ENCODE data around the gene RNF144A. TPM values are rescaled to one million over a fixed set of nuclear protein-coding genes. Genes with fewer than 3 reads are reported as not detected.

RNF144A gene
- polyA plus RNA-seq, 3 donors from 2014 or later, result 6.4 to 9.1 (median 7.7) TPM

DNA sequence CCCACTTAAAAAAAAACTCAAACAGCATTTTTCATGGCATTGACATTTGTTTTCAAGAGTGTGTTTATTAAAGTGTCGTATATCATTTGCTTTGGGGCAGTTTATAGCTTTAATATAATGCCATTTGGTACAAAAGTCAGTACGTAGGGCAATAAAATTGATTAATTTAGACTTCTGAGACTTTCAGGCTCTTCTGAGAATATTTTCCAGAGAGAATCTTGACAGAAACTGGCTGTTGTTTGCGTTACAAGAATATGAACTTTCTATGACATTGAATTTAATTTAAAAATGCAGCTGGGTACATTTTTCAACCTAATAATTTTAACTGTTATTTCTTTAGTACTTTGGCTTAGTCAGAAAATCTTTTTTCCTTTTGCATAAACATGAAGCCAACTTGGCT, 98.9 kb downstream of the RNF144A start:
- Mint-ChIP-seq H3K4me3 (no peak overlapping the region), H3K27me3 (ENCODE audit: low read depth in 3 of 3) (peaks cover 0 to 2% (median 0%) of the 10 kb centered on the region in 3 donors), H3K4me1 (peaks cover 14 to 15% of the 10 kb centered on the region in 2 donors), H3K27ac (no peak overlapping the region), H3K36me3 (peaks cover 3 to 9% (median 8%) of the 10 kb centered on the region in 3 donors), H3K9me3 (no peaks in the 10 kb centered on the region)
- no peak for DNase-seq

DNA sequence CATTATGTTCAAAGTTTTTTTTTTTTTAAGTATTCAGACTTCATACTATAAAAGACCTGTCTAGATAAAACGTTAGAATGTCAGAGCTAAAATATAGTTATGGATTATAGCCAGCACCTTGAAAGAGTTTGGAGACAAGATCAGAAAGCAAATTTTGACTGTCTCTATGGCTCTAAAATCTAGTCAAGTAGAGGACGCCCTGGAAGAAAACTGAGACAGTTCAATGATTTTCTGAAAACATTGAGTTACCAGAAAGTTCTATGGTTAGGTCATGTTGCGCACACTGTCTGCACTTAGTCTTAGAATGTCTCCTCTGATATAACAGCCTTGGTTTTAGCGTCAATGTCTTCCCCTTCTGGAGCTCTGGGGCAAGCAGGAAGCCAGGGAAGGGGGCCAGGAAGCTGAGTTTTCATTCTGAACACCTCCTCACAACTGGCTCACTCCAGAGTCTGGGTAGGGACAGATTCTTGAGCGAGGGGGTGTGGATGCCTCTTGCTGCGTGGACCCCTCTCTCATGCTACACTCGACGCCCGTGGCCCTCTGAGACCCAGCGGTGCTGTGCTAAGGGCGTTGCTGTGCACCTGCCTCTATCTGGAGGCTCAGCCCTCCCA, 99.5 kb downstream of the RNF144A start:
- Mint-ChIP-seq H3K27me3 (ENCODE audit: low read depth in 3 of 3) (peaks cover 0 to 2% (median 0%) of the 10 kb centered on the region in 3 donors), H3K27ac (no peak overlapping the region), H3K36me3 (peaks cover 3 to 14% (median 14%) of the 10 kb centered on the region in 3 donors), H3K9me3 (no peaks in the 10 kb centered on the region), H3K4me3 (no peak overlapping the region), H3K4me1 (peaks cover 14 to 15% of the 10 kb centered on the region in 2 donors)
- DNase-seq, result no peak

DNA sequence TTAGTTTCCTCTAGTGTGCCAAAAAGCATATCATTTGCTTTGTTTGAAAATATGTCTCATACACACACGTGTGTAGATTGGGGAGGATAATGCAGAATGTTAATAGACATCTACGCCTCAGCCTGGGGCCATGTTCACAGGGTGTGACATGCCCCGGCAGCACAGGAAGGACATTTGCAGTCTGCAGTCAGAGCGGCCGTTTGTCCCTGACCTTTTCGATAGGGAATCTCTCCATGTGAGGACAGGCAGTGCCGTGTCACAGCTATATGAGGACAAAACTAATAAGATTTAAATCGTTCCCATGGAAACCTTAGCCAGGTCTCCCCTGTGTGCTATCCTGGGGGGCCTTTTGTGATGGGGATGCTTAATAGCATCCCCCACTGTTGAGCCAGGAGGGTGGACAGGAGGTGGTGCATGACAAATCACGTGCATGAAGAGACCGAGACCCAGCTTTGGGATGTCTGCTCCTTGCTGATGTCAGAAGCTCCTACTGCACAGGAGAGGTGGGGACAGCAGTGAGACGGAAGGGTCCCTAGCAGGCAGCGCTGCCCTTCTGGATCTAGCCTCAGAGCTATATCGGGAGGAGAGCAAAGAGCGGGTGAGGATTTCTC, 100.6 kb downstream of the RNF144A start:
- Mint-ChIP-seq H3K27ac (no peak overlapping the region), H3K36me3 (peaks cover 9 to 21% (median 15%) of the 10 kb centered on the region in 3 donors), H3K9me3 (no peaks in the 10 kb centered on the region), H3K4me3 (no peak overlapping the region), H3K27me3 (ENCODE audit: low read depth in 3 of 3) (no peaks in the 10 kb centered on the region), H3K4me1 (peaks cover 14 to 15% of the 10 kb centered on the region in 2 donors)
- no peak for DNase-seq

DNA sequence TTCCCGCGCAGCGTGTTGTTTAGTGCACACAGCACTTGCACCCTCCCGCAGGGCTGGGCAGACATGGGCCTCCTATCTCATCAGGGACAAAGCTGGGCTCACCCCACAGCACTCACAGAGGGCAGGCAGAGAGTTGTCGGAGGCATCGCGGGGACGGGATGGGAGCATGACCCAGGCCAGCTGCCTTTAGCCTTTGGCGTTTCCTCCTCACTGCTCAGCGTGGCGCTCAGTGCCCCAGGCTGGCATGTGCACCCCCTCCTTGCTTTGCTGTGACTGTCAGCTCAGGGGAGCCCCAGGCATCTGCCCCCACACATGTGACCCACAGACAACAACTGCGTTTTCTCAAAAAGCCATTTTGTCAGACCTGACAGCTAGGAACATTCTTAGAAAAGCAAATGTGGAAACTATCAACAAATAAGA, 101.1 kb downstream of the RNF144A start:
- Mint-ChIP-seq H3K4me3 (no peak overlapping the region), H3K4me1 (peaks cover 14 to 15% of the 10 kb centered on the region in 2 donors), H3K27me3 (ENCODE audit: low read depth in 3 of 3) (no peaks in the 10 kb centered on the region), H3K27ac (peak overlapping the region in 1 of 6 donors; percentile 22), H3K36me3 (peaks cover 9 to 25% (median 20%) of the 10 kb centered on the region in 3 donors), H3K9me3 (no peaks in the 10 kb centered on the region)
- no peak for DNase-seq

DNA sequence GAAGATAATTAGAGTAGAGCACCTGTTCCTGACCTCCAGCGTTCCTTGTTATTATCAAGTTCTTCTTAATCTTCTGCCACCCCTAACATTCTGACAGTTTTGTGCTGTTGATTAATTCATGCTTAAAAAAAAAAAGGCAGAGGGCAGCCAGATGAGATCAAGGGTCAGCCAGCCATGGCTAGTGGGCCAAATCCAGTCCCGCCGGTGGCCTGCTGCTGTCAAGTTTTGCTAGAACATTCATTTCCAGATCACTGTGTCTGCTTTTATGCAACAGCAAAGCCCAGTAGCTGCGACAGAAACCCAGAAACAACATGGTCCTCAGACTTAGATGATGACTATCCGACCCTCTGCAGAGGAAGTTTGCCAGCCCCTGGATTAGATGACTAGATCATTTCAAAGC, 101.6 kb downstream of the RNF144A start:
- Mint-ChIP-seq H3K4me1 (peaks cover 10 to 12% of the 10 kb centered on the region in 2 donors), H3K9me3 (no peaks in the 10 kb centered on the region), H3K4me3 (no peak overlapping the region), H3K27me3 (ENCODE audit: low read depth in 3 of 3) (no peaks in the 10 kb centered on the region), H3K36me3 (peaks cover 9 to 26% (median 25%) of the 10 kb centered on the region in 3 donors), H3K27ac (no peak overlapping the region)
- DNase-seq, result no peak

DNA sequence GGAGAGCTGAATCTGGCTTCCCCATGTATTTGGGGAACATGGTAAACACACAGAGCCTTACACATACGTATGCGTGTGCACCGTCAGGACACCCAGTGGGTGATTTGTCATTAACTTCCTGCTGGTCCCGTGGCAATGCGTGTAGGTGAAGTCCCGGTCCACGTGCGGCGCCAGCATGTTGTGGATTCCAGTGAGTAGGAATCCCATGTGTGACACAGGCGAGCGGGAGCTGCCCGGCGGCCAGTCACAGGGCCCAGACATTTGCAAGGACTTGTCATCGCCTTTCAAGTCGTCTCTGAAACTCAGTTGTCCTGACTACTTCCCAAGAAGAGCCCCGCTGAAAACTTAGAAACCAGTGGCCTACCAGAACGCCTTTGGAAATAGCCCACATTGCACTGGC, 102.0 kb downstream of the RNF144A start:
- no peaks in the 10 kb centered on the region for H3K27me3 Mint-ChIP-seq (ENCODE audit: low read depth in 3 of 3)
- peaks cover 9 to 26% (median 26%) of the 10 kb centered on the region in 3 donors for H3K36me3 Mint-ChIP-seq
- no peak overlapping the region for H3K4me3 Mint-ChIP-seq
- peaks cover 6 to 8% of the 10 kb centered on the region in 2 donors for H3K4me1 Mint-ChIP-seq
- DNase-seq, result no peak
- no peak overlapping the region for H3K27ac Mint-ChIP-seq
- H3K9me3 Mint-ChIP-seq, result no peaks in the 10 kb centered on the region

DNA sequence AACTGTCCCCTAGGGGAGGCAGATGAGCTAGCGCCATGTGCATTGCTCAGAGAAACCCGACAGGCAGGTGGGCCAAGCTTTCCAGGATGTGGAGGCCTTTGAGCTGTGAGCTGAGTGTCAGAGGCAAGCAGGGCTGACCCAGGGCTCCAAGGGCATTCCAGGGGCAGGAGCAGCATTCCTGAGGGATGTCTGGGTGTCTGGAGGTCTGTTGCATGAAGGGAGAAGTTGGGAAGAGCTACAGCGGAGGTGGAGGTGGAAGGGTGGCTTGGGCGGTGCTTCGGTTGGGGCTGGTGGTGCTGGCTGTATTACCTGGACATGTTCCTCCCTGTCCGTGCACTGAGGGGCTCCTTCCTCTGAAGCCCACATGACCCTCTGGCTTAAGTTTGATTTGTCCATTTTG, 102.8 kb downstream of the RNF144A start:
- Mint-ChIP-seq H3K27me3 (ENCODE audit: low read depth in 3 of 3) (no peaks in the 10 kb centered on the region), H3K4me3 (no peak overlapping the region), H3K9me3 (no peaks in the 10 kb centered on the region), H3K27ac (peak overlapping the region in 1 of 6 donors; percentile 29), H3K4me1 (no peaks in the 10 kb centered on the region), H3K36me3 (peaks cover 16 to 28% (median 27%) of the 10 kb centered on the region in 3 donors)
- DNase-seq, result no peak

DNA sequence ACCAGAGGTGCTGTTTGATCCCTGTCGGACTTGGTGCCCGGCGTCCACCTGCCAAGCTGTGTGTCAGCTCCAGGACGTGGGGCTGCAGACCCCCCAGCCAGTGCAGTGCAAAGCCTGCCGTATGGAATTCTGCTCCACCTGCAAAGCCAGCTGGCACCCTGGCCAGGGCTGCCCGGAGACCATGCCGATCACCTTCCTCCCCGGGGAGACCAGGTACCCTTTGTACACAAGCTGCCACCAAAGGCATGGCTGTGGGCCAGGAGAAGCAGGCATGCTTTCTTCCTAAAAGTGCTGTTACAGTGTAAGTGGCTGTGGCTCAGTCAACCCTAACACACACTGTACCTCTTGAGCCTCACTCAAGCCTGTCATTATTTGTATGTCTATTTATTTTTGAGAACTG, 103.3 kb downstream of the RNF144A start:
- Mint-ChIP-seq H3K4me1 (no peaks in the 10 kb centered on the region), H3K27me3 (ENCODE audit: low read depth in 3 of 3) (no peaks in the 10 kb centered on the region), H3K27ac (no peak overlapping the region), H3K4me3 (no peak overlapping the region), H3K9me3 (no peaks in the 10 kb centered on the region), H3K36me3 (peaks cover 16 to 29% (median 27%) of the 10 kb centered on the region in 3 donors)
- no peak for DNase-seq

DNA sequence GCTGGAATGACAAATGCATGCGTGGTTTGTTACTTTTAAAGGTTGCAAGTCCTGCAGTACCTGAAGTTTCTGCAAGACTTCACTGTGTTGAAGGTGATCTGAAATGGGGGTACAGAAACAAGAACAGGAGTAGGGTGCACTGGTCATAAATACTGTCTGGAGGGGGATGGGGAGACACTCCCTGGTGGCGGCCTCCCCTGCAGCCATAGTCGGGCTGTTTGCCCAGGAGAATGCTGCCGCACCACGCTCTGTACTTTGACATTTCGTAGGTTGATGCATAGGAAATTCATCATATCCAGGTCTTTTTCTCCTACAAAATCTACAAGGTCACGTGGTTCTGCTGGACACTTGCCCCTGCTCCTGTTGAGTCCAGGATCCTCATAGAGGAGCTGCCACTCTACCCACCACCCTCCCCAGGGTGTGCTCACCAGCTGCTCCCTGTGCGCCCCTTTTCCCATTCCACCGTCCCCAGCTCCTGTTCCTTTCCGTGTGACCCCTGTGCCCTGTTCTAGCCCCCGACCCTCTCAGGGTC, 103.8 kb downstream of the RNF144A start:
- H3K4me3 Mint-ChIP-seq, result no peak overlapping the region
- H3K36me3 Mint-ChIP-seq, result peaks cover 16 to 30% (median 29%) of the 10 kb centered on the region in 3 donors
- peak overlapping the region in 1 of 6 donors; percentile 28 for H3K27ac Mint-ChIP-seq
- no peaks in the 10 kb centered on the region for H3K4me1 Mint-ChIP-seq
- DNase-seq, result no peak
- H3K27me3 Mint-ChIP-seq (ENCODE audit: low read depth in 3 of 3), result no peaks in the 10 kb centered on the region
- H3K9me3 Mint-ChIP-seq, result no peaks in the 10 kb centered on the region

DNA sequence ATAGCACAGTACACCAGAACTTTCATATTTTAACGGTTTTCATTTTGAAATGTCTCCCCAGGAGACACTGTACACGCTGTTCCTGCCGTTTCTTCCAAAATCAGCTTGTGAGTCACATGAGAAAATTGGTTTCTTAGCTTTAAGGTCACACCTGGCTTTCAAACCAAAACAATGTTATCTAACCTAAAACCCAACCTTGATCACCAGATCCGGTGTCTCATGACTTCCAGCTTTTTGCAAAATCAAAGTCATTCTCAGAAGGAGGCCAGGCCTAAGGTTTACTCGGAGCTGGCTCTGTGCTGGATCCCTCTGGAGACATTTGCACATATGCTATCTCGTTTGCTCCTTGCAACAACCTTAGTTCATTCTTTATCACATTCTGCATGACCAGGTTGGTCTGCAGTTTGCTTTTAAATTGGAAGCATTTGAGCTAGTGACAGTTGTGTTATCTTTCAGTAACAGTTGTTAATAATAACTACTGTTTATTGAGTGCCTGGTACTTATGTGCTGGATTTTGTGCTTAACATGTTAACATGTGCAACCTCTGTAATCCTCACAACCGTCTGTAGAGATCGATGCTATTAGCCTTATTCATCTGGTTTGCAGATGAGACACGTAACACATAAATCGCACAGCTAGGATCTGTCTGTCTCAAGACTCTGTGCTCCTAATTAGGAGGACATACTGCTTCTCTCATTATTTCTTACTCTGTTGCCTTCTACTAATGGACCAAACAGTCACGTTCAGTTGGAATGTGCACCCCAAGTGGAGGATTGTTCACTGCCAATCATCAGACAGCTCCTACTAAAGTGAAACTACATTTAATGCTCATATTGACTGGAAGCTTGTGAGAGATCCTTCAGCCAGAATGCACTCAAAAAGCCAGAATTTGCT, 105.5 kb downstream of the RNF144A start:
- Mint-ChIP-seq H3K4me1 (no peaks in the 10 kb centered on the region), H3K9me3 (no peaks in the 10 kb centered on the region), H3K27ac (peak overlapping the region in 2 of 6 donors; percentile 32 to 52), H3K4me3 (no peak overlapping the region), H3K27me3 (ENCODE audit: low read depth in 3 of 3) (no peaks in the 10 kb centered on the region), H3K36me3 (peaks cover 19 to 41% (median 29%) of the 10 kb centered on the region in 3 donors)
- no peak for DNase-seq

DNA sequence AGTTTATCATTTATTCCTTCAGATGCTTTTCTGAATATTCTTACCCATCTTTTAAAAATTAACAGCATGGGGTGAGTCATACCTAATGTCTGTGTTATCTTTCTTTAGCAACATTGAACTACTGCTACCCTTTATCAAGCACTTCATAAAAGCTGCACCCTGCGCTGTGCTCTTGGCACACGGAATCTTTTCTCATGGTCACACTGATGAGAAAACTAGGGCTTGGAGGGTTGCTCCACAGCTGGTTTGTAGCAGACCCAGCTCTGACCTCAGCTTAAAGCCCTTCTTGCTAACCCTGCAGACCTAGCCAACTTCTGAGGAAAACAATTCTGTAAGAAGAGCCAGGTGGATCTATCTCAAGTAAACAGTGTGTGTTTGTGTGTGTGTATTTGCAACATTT, 106.3 kb downstream of the RNF144A start:
- Mint-ChIP-seq H3K9me3 (no peaks in the 10 kb centered on the region), H3K36me3 (peaks cover 22 to 44% (median 31%) of the 10 kb centered on the region in 3 donors), H3K4me3 (no peak overlapping the region), H3K4me1 (peaks cover 4 to 6% of the 10 kb centered on the region in 2 donors), H3K27ac (no peak overlapping the region), H3K27me3 (ENCODE audit: low read depth in 3 of 3) (peaks cover 0 to 2% (median 0%) of the 10 kb centered on the region in 3 donors)
- no peak for DNase-seq

DNA sequence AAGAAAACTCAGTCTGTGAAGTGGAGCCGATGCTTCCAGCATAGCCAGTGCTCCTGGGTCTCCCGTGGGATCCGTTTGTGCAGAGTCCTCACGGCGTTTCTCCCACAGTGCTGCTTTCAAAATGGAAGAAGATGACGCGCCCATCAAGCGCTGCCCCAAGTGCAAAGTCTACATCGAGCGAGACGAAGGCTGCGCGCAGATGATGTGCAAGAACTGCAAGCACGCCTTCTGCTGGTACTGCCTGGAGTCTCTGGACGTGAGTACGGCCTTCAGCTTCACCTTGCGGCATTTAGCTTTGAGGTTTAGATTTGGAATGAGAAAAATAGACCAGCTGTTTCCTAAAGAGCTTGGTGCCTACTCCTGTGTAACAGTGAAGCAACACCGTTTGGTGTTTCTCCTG, 107.0 kb downstream of the RNF144A start:
- peaks cover 0 to 2% (median 0%) of the 10 kb centered on the region in 3 donors for H3K27me3 Mint-ChIP-seq (ENCODE audit: low read depth in 3 of 3)
- peaks cover 6% of the 10 kb centered on the region in 2 donors for H3K4me1 Mint-ChIP-seq
- no peak for DNase-seq
- no peak overlapping the region for H3K4me3 Mint-ChIP-seq
- H3K36me3 Mint-ChIP-seq, result peaks cover 24 to 49% (median 36%) of the 10 kb centered on the region in 3 donors
- H3K9me3 Mint-ChIP-seq, result no peaks in the 10 kb centered on the region
- H3K27ac Mint-ChIP-seq, result no peak overlapping the region

DNA sequence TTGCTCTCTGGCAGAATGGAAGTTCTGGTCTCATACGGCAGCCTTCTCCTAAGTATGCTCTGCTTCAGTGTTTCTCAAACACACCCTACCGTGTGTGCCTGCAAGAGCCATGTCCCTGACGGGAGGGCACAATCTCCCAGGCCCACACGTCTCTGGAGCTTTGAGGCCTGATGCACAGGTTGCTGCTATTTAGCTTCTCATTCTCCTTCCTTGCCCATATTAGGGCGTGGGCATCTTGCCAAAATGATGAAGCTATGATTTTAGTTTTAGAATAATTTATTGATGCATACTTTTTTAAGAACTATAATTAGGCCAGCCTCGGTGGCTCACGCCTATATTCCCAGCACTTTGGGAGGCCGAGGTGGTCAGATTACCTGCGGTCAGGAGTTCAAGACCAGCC, 107.9 kb downstream of the RNF144A start:
- peaks cover 0 to 2% (median 0%) of the 10 kb centered on the region in 3 donors for H3K27me3 Mint-ChIP-seq (ENCODE audit: low read depth in 3 of 3)
- H3K36me3 Mint-ChIP-seq, result peaks cover 30 to 52% (median 37%) of the 10 kb centered on the region in 3 donors
- H3K27ac Mint-ChIP-seq, result no peak overlapping the region
- H3K4me3 Mint-ChIP-seq, result no peak overlapping the region
- H3K4me1 Mint-ChIP-seq, result peaks cover 6% of the 10 kb centered on the region in 2 donors
- no peaks in the 10 kb centered on the region for H3K9me3 Mint-ChIP-seq
- DNase-seq, result no peak

Measured in immature natural killer cell (primary cell).